Lower leg skin (tissue), 4 donors: ENCODE measurements around the gene PRDM16. TPM values are rescaled to one million over a fixed set of nuclear protein-coding genes. Genes with fewer than 3 reads are reported as not detected.

ENCODE experiments used
- DNase-seq, 2 donors: peaks; one replicate each; pipeline ENCODE4 v3.0.0-alpha.2; 2019; ENCODE audit warnings: low spot score in 2 of 2
- H3K4me3 ChIP-seq: fragments of 200-600 bp; sonication (generic); 2 replicates; pipeline ENCODE4 v1.5.1; 2017; ENCODE audit warnings: mild to moderate bottlenecking, low read depth; ENCODE audit not compliant: poor library complexity, severe bottlenecking
- POLR2A ChIP-seq, 2 donors: fragments of 450-650 bp; IDR thresholded peaks; one replicate each; pipeline ENCODE4 v1.6.1; 2016 to 2017; ENCODE audit warnings: antibody characterized with exemption in 2 of 2, mild to moderate bottlenecking in 1 of 2, moderate library complexity in 1 of 2
- WGBS, 2 donors: methylation state at CpG; one replicate each; pipeline ENCODE4 v1.1.5; 2018; 5-methylcytosine and 5-hydroxymethylcytosine counted together
- intact Hi-C: fragments of 100-400 bp; cut with DNase I; formaldehyde crosslinking; loops from one replicate; pipeline ENCODE4 v1.15.0; 2023; ENCODE audit warnings: low total_unique reads
- total RNA-seq, 4 donors: library from RNA; depleted of rRNA; stranded (reverse); fragments of >200 nt; gene quantifications; one replicate each; pipeline ENCODE4 v1.1.0, GENCODE V29; 2016
- TF ChIP-seq, protein P1 (sequence below), 3 donors: fragments of 450-650 bp; IDR thresholded peaks; one replicate each; pipeline ENCODE4 v1.5.1; 2016; ENCODE audit warnings: antibody characterized with exemption in 3 of 3, mild to moderate bottlenecking in 3 of 3, moderate library complexity in 2 of 3

The PRDM16 gene
- total RNA-seq, 4 donors from 2014 or later, result 0.08 to 0.91 (median 0.56) TPM; not detected in 1

DNA sequence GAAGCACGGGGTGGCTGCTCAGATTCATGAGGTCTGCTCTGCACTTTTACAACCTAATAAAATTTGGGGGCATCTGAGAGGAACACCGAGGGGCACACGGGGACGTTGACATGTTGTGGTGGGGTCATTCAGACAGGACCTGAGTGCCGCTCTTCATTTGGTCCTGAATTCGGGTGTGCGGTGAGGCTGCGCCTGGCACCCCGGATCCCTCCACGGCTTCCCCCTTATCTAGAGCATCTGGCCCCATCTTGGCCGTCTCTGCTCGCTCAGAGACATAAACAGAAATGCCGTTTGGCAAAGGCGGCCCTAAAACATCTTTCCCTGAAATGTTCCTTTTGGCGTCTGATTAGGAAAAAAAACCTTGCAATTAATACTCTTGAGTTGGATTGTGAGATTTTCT lies 157.2 kb downstream of the PRDM16 start:
- 47 to 59% methylated on average over 14 to 15 of the region's 15 CpGs for WGBS, 2 donors
- intact Hi-C loops, result no loop called here
- no peak for TF ChIP-seq POLR2A (IDR thresholded peaks at IDR 0.05)
- TF ChIP-seq, protein P1, sequence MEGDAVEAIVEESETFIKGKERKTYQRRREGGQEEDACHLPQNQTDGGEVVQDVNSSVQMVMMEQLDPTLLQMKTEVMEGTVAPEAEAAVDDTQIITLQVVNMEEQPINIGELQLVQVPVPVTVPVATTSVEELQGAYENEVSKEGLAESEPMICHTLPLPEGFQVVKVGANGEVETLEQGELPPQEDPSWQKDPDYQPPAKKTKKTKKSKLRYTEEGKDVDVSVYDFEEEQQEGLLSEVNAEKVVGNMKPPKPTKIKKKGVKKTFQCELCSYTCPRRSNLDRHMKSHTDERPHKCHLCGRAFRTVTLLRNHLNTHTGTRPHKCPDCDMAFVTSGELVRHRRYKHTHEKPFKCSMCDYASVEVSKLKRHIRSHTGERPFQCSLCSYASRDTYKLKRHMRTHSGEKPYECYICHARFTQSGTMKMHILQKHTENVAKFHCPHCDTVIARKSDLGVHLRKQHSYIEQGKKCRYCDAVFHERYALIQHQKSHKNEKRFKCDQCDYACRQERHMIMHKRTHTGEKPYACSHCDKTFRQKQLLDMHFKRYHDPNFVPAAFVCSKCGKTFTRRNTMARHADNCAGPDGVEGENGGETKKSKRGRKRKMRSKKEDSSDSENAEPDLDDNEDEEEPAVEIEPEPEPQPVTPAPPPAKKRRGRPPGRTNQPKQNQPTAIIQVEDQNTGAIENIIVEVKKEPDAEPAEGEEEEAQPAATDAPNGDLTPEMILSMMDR (IDR thresholded peaks at IDR 0.05), result no peak
- no peak for DNase-seq
- no peak overlapping the region for H3K4me3 ChIP-seq

DNA sequence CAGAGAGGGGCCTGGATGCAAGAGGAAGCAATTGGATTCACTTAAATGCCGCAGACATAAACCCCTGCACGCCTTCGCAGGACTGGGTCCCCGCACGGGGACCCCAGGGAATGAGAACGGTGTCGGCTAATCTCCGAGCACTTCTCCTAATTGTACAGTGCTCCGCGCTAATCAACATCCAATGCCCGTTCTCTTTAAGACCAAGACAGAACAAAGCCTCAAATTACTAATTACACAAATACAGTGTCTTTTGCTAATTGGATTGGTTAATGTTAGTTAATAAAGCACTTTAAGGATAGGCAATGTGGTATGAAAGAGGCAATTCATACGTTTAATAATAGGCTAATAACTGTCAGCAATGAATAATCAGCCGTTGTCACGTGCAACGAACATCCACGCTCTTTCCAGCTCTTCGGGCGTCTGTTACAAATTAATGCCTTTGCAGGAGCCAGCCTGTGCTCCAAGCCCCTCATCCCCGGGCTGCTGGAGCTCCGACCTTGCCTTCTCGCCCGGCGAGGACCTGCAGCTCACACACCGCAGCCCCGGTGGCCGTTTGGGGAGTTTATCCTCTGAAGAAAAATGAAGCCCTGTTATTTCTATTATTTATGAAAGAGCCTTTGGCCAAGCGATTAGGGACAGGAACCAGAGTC lies 157.8 kb downstream of the PRDM16 start:
- 48 to 59% methylated on average over 27 of the region's 27 CpGs for WGBS, 2 donors
- DNase-seq, result no peak
- no peak overlapping the region for H3K4me3 ChIP-seq
- no peak for TF ChIP-seq POLR2A (IDR thresholded peaks at IDR 0.05)
- TF ChIP-seq, protein P1 (IDR thresholded peaks at IDR 0.05), result no peak
- intact Hi-C loops, result no loop called here

DNA sequence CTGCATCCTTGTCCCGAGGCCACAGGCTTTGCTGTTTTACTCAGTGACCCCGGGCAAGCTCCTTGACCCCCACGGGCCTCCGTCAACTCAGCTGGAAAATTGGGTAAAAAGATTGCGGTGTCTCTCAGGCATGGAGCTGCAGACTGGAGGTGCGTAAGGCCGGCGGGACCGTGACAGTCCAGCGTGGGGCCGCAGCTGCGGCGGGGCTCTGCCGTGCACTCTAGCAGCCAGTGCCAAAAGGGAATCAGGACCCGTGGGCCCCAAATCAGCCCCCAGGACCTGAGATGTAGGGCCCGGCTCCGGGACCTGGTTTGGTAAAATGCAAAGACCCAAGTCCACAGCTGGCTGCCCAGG lies 158.3 kb downstream of the PRDM16 start:
- 63 to 70% methylated on average over 17 of the region's 17 CpGs for WGBS, 2 donors
- DNase-seq, result no peak
- intact Hi-C loops, result no loop called here
- TF ChIP-seq, protein P1 (IDR thresholded peaks at IDR 0.05), result no peak
- no peak for TF ChIP-seq POLR2A (IDR thresholded peaks at IDR 0.05)
- H3K4me3 ChIP-seq, result no peak overlapping the region

DNA sequence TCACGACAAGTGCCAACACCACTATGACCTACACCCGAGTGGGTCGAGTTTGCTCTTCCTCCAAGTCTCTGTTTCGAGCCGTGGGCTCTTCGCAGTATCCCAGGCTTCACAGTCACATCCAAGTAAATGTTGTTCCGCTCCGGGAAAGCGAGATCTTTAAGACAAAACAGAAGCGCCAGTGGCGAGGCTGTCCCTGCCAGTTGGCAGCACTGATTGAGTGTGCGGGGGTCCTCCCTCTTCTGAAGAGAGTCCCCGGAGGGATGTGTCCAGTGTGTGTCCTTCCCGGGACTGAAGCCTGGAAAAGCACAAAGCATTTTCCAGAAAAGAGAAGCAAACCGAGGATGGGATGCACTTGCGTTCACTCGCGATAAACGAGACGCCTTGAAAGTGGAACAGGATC lies 158.9 kb downstream of the PRDM16 start:
- intact Hi-C loops, result no loop called here
- no peak for TF ChIP-seq POLR2A (IDR thresholded peaks at IDR 0.05)
- TF ChIP-seq, protein P1 (IDR thresholded peaks at IDR 0.05), result no peak
- WGBS, 2 donors, result 82 to 83% methylated on average over 20 of the region's 20 CpGs
- H3K4me3 ChIP-seq, result no peak overlapping the region
- no peak for DNase-seq

DNA sequence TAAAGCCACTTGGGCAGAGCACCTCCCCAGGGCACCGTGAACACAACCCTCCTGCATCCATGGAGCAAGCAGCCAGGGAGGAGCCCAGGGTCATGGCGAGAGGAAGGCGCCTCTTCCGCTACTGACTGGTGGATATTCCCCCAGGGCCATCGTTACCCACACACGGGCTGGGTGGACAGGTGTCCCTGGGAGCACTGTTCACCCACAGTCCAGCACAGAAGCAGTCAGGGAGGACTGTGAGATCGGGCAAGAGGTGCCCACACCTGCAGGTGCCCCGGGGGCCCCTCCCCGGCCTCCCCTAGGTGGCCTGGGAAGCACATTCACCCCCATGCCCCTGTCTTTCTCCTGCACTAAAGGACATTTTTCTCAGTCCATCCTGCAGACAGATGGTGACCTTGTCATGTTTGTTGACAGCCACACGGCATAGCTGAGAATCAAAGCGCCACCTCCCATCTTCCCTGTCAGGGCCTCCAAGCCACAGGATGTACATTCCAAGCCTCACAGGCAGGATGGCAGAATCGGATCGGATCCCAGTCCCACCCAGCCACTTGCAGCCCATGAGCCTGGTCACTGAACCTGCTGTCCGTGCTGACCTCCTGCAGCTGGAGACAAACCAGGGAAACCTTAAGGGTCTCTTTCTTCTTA lies 160.2 kb downstream of the PRDM16 start:
- no peak for TF ChIP-seq POLR2A (IDR thresholded peaks at IDR 0.05)
- TF ChIP-seq, protein P1 (IDR thresholded peaks at IDR 0.05), result no peak
- H3K4me3 ChIP-seq, result no peak overlapping the region
- DNase-seq, result no peak
- 62 to 67% methylated on average over 14 of the region's 14 CpGs for WGBS, 2 donors
- intact Hi-C loops, result no loop called here
